GM19240 (cell line): ENCODE results near the gene C12orf60.

Experiments used
- DNase-seq: peaks from one replicate; pipeline ENCODE4 v3.0.0; 2011; ENCODE audit warnings: low spot score; ENCODE audit not compliant: insufficient read length

Gene C12orf60

DNA sequence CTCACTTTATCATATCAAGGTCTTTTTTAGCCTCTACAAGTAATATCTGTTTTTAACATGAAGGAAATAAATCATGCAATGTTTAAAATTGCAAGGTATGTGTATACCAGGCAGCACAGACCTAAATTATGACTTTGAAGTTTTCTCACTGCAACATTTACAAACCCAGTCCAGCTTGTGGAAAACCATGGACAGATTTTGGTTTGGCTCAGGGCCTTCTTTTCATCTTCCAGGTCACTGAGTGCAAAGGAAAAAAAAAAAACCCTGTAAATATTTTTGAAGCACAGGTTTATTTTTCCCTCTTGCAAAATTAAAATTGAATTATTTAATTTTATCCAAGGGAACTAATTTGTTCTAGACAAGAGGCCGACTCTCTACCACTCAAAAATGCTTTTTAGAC, 68.4 kb downstream of the C12orf60 start:
- no peak for DNase-seq

- DNase-seq = no peak
Observed at GRCh38 chr12:14873440-14874185, 70.1 kb downstream of the C12orf60 start.
